ENCODE data around the gene SPATC1L.

SPATC1L gene

GRCh38 chr21:46168659-46169386 lies 15.4 kb downstream of the SPATC1L start:
- no peak for DNase-seq (ENCODE audit: low read depth)
- H3K4me3 ChIP-seq (ENCODE audit: low read length): no peak overlapping the region
- no peak for TF ChIP-seq CTCF (IDR thresholded peaks at IDR 0.05; ENCODE audit: insufficient read depth, low read depth, low read length, missing control alignments)

DNA sequence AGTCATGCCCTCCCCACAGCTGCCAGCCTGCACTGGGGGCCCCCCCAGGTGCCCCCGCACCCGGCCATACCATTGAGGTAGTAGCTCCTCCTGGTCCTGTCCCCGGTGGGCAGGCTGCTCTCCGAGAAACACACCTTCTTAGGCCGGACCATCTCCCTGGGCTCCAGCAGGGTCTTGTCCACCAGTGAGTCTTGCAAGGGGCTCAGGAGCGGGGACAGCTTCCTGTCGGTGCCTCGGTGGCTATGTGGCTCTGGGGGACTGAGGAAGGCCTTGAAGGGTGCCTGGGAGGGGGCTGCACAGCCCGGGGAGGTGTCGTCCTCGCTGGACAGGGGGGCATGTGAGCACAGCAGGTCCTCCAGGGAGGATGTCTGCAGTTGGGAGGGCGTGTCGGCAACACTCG lies 16.0 kb downstream of the SPATC1L start:
- no peak overlapping the region for H3K4me3 ChIP-seq (ENCODE audit: low read length)
- DNase-seq (ENCODE audit: low read depth): no peak
- no peak for TF ChIP-seq CTCF (IDR thresholded peaks at IDR 0.05; ENCODE audit: insufficient read depth, low read depth, low read length, missing control alignments)

- no peak for TF ChIP-seq CTCF (IDR thresholded peaks at IDR 0.05; ENCODE audit: insufficient read depth, low read depth, low read length, missing control alignments)
- no peak overlapping the region for H3K4me3 ChIP-seq (ENCODE audit: low read length)
- no peak for DNase-seq (ENCODE audit: low read depth)
Observed at GRCh38 chr21:46165098-46165497, 19.2 kb downstream of the SPATC1L start.

DNA sequence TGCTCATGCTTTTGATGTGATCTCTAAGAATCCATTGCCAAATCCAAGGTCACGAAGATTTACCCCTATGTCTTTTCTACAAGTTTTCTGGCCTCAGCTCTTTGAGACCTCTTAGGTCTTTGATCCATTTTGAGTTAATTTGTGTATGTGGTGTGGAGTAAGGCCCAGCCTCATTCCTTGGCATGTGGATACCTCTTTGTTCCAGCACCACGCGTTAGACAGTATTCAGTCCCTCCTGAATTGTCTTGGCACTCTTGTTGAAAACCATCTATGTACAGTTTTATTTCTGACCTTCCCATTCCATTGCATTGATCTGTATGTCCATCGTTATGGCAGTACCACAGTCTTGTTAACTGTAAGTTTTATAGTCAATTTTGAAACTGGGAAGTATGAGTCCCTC lies 20.9 kb downstream of the SPATC1L start:
- DNase-seq (ENCODE audit: low read depth): no peak
- H3K4me3 ChIP-seq (ENCODE audit: low read length): no peak overlapping the region
- no peak for TF ChIP-seq CTCF (IDR thresholded peaks at IDR 0.05; ENCODE audit: insufficient read depth, low read depth, low read length, missing control alignments)

- DNase-seq (ENCODE audit: low read depth): no peak
- TF ChIP-seq CTCF (IDR thresholded peaks at IDR 0.05; ENCODE audit: insufficient read depth, low read depth, low read length, missing control alignments): no peak
- no peak overlapping the region for H3K4me3 ChIP-seq (ENCODE audit: low read length)
Observed at GRCh38 chr21:46161633-46162592, 22.3 kb downstream of the SPATC1L start.

- no peak for TF ChIP-seq CTCF (IDR thresholded peaks at IDR 0.05; ENCODE audit: insufficient read depth, low read depth, low read length, missing control alignments)
- H3K4me3 ChIP-seq (ENCODE audit: low read length): no peak overlapping the region
- peak; percentile 13 for DNase-seq (ENCODE audit: low read depth)
Observed at GRCh38 chr21:46160907-46161632, 23.2 kb downstream of the SPATC1L start.

Data from epithelial cell of esophagus (primary cell).